ENCODE results near the gene IPO5.

- TF ChIP-seq, protein P1, sequence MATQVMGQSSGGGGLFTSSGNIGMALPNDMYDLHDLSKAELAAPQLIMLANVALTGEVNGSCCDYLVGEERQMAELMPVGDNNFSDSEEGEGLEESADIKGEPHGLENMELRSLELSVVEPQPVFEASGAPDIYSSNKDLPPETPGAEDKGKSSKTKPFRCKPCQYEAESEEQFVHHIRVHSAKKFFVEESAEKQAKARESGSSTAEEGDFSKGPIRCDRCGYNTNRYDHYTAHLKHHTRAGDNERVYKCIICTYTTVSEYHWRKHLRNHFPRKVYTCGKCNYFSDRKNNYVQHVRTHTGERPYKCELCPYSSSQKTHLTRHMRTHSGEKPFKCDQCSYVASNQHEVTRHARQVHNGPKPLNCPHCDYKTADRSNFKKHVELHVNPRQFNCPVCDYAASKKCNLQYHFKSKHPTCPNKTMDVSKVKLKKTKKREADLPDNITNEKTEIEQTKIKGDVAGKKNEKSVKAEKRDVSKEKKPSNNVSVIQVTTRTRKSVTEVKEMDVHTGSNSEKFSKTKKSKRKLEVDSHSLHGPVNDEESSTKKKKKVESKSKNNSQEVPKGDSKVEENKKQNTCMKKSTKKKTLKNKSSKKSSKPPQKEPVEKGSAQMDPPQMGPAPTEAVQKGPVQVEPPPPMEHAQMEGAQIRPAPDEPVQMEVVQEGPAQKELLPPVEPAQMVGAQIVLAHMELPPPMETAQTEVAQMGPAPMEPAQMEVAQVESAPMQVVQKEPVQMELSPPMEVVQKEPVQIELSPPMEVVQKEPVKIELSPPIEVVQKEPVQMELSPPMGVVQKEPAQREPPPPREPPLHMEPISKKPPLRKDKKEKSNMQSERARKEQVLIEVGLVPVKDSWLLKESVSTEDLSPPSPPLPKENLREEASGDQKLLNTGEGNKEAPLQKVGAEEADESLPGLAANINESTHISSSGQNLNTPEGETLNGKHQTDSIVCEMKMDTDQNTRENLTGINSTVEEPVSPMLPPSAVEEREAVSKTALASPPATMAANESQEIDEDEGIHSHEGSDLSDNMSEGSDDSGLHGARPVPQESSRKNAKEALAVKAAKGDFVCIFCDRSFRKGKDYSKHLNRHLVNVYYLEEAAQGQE (IDR thresholded peaks at IDR 0.05; ENCODE audit: low read depth, low read length): no peak
- no peak for TF ChIP-seq CTCF (IDR thresholded peaks at IDR 0.05)
- TF ChIP-seq JUND (IDR thresholded peaks at IDR 0.05): no peak
- no peak for TF ChIP-seq EP300 (IDR thresholded peaks at IDR 0.05; ENCODE audit: borderline replicate concordance in 1 of 2, low read depth in 1 of 2, low read length in 1 of 2)
- TF ChIP-seq TAF1 (IDR thresholded peaks at IDR 0.05; ENCODE audit: borderline replicate concordance, low read depth, low read length): no peak
- no peak for TF ChIP-seq RAD21 (IDR thresholded peaks at IDR 0.05; ENCODE audit: low read length)
- no peak for TF ChIP-seq MAX (IDR thresholded peaks at IDR 0.05; ENCODE audit: low read depth)
- TF ChIP-seq EZH2phosphoT487 (IDR thresholded peaks at IDR 0.05; ENCODE audit: borderline replicate concordance, low read depth): no peak
- TF ChIP-seq, protein P2, sequence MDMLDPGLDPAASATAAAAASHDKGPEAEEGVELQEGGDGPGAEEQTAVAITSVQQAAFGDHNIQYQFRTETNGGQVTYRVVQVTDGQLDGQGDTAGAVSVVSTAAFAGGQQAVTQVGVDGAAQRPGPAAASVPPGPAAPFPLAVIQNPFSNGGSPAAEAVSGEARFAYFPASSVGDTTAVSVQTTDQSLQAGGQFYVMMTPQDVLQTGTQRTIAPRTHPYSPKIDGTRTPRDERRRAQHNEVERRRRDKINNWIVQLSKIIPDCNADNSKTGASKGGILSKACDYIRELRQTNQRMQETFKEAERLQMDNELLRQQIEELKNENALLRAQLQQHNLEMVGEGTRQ (IDR thresholded peaks at IDR 0.05; ENCODE audit: borderline replicate concordance, low read depth, low read length): no peak
- TF ChIP-seq TCF12 (IDR thresholded peaks at IDR 0.05): no peak
- no peak for TF ChIP-seq NRF1 (IDR thresholded peaks at IDR 0.05; ENCODE audit: low read depth, low read length)
Measured at GRCh38 chr13:98019186-98019585, 65.7 kb downstream of the IPO5 start.

Data from SK-N-SH (cell line).